Suprapubic skin (tissue), 4 donors: ENCODE data around the gene RPS27. TPM values are rescaled to one million over a fixed set of nuclear protein-coding genes. Genes with fewer than 3 reads are reported as not detected.

Experiments
- total RNA-seq, 4 donors: library from RNA; depleted of rRNA; stranded (reverse); fragments of >200 nt; gene quantifications; one replicate each; pipeline ENCODE4 v1.1.0, GENCODE V29; 2016

The RPS27 gene
- total RNA-seq, 4 donors from 2014 or later = 1,261 to 3,096 (median 2,718) TPM

Other genes with a start within 250 kb of the RPS27 start
- 10 to 100 TPM; 18.3 to 72.3 (median 39.6) TPM for gene SLC27A3, start 215.4 kb upstream of the RPS27 start, total RNA-seq
- 10 to 100 TPM; 25.5 to 64.5 (median 37.1) TPM for gene GATAD2B, start 67.8 kb upstream of the RPS27 start, total RNA-seq
- 10 to 100 TPM; 20.0 to 45.1 (median 31.0) TPM for gene DENND4B, start 44.0 kb upstream of the RPS27 start, total RNA-seq
- gene CRTC2, start 32.1 kb upstream of the RPS27 start, total RNA-seq = 10 to 100 TPM; 19.3 to 36.2 (median 24.5) TPM
- gene SLC39A1, start 27.2 kb upstream of the RPS27 start, total RNA-seq = 10 to 100 TPM; 60.0 to 79.5 (median 69.6) TPM
- 10 to 100 TPM; 16.6 to 41.0 (median 20.3) TPM for gene CREB3L4, start 22.9 kb upstream of the RPS27 start, total RNA-seq
- 100 to 1,000 TPM; 145 to 213 (median 182) TPM for gene JTB, start 13.1 kb upstream of the RPS27 start, total RNA-seq
- 10 to 100 TPM; 13.5 to 26.3 (median 23.4) TPM for gene RAB13, start 4.4 kb upstream of the RPS27 start, total RNA-seq
- not detected for gene NUP210L, start 164.3 kb downstream of the RPS27 start, total RNA-seq
- gene TPM3, start 201.3 kb downstream of the RPS27 start, total RNA-seq = 100 to 1,000 TPM; 156 to 192 (median 181) TPM
- gene CFAP141, start 215.6 kb downstream of the RPS27 start, total RNA-seq = not detected
- gene UBAP2L, start 230.2 kb downstream of the RPS27 start, total RNA-seq = 100 to 1,000 TPM in 1 of 4 donors, 10 to 100 TPM in 3; 69.8 to 124 (median 83.0) TPM